RWPE1 (cell line): Measurements from ENCODE around the gene KRAS.

ENCODE experiments used
- CTCF ChIA-PET: fragments of 350-600 bp; sonication (Branson Sonifier 250); formaldehyde crosslinking; extraction: SDS; loops from one replicate; lab custom pipeline; 2021; lab: Yijun Ruan, JAX
- POLR2A ChIA-PET: fragments of 400-600 bp; formaldehyde crosslinking; extraction: SDS; loops from one replicate; lab custom pipeline; 2020; ENCODE audit warnings: antibody characterized with exemption; ENCODE audit not compliant: low non-redundant PET; lab: Yijun Ruan, JAX
- DNase-seq: peaks from one replicate; pipeline ENCODE4 v3.0.0; 2012; ENCODE audit warnings: low spot score
- H3K27ac ChIP-seq: fragments of 450-650 bp; 2 replicates; pipeline ENCODE4 v1.5.1; 2017
- CTCF ChIP-seq: fragments of 450-650 bp; conservative IDR thresholded peaks from 2 replicates; pipeline ENCODE4 v1.5.1; 2017; ENCODE audit warnings: low read depth, mild to moderate bottlenecking

Gene KRAS

GRCh38 chr12:25271486-25272098, 20.9 kb upstream of the KRAS start:
- DNase-seq: no peak
- POLR2A ChIA-PET: no interaction called here
- no peak overlapping the region for H3K27ac ChIP-seq
- CTCF ChIA-PET: no interaction called here
- no peak for TF ChIP-seq CTCF

GRCh38 chr12:25269701-25270100, 19.0 kb upstream of the KRAS start:
- H3K27ac ChIP-seq: no peak overlapping the region
- POLR2A ChIA-PET: no interaction called here
- TF ChIP-seq CTCF: no peak
- no peak for DNase-seq
- CTCF ChIA-PET: no interaction called here

GRCh38 chr12:25266497-25266896, 15.8 kb upstream of the KRAS start:
- DNase-seq: no peak
- ChIA-PET POLR2A (no interaction called here), CTCF (no interaction called here)
- H3K27ac ChIP-seq: no peak overlapping the region
- no peak for TF ChIP-seq CTCF

GRCh38 chr12:25264862-25265261, 14.1 kb upstream of the KRAS start:
- ChIA-PET CTCF (no interaction called here), POLR2A (no interaction called here)
- no peak overlapping the region for H3K27ac ChIP-seq
- no peak for TF ChIP-seq CTCF
- no peak for DNase-seq

- ChIA-PET CTCF (no interaction called here), POLR2A (no interaction called here)
- TF ChIP-seq CTCF: no peak
- H3K27ac ChIP-seq: no peak overlapping the region
- DNase-seq: no peak
These were observed 13.4 kb upstream of the KRAS start for GRCh38 chr12:25264114-25264513.

GRCh38 chr12:25263594-25263993, 12.9 kb upstream of the KRAS start:
- ChIA-PET POLR2A (no interaction called here), CTCF (interaction anchor here (0.6 kb wide), 1 partner anchor 30 kb away, joined by 3 read pairs; no protein-coding TSS in a partner anchor)
- TF ChIP-seq CTCF: no peak
- no peak for DNase-seq
- no peak overlapping the region for H3K27ac ChIP-seq
